HG03432 (cell line): Measurements from ENCODE around the gene MMP8.

Experiments
- ATAC-seq: cut with Tn5 transposase; IDR thresholded peaks from one replicate; pipeline ENCODE4 v1.9.1; 2021; ENCODE audit warnings: mild to moderate bottlenecking, moderate library complexity; ENCODE audit not compliant: unreplicated experiment

MMP8 gene

GRCh38 chr11:102722821-102723220 is 1.9 kb downstream of the MMP8 start:
- ATAC-seq = no peak

- ATAC-seq = no peak
These were observed 5.0 kb downstream of the MMP8 start for GRCh38 chr11:102719620-102720277.

- no peak for ATAC-seq
These were observed 7.5 kb downstream of the MMP8 start for GRCh38 chr11:102717280-102717679.

GRCh38 chr11:102716527-102716926 is 8.2 kb downstream of the MMP8 start:
- peak; percentile 78 for ATAC-seq

GRCh38 chr11:102712137-102712536 is 12.6 kb downstream of the MMP8 start:
- ATAC-seq = no peak

- ATAC-seq = no peak
These were observed 15.4 kb downstream of the MMP8 start for GRCh38 chr11:102709201-102709945.

- ATAC-seq = no peak
These were observed 16.1 kb downstream of the MMP8 start for GRCh38 chr11:102708654-102709053.

GRCh38 chr11:102705626-102706025 is 19.1 kb downstream of the MMP8 start, which contains the start of gene MMP27:
Gene MMP27, minus strand, starts transcription at chr11:102705769. Its CDS starts 55 bp downstream, at chr11:102705714.
- ATAC-seq = no peak

- no peak for ATAC-seq
These were observed 19.9 kb downstream of the MMP8 start for GRCh38 chr11:102704841-102705240.

GRCh38 chr11:102703826-102704493 is 20.8 kb downstream of the MMP8 start:
- no peak for ATAC-seq

- ATAC-seq = no peak
These were observed 29.6 kb downstream of the MMP8 start for GRCh38 chr11:102695201-102695600.

- ATAC-seq = no peak
These were observed 39.0 kb downstream of the MMP8 start for GRCh38 chr11:102685754-102686153.

GRCh38 chr11:102685338-102685737 is 39.4 kb downstream of the MMP8 start:
- no peak for ATAC-seq

GRCh38 chr11:102683277-102683676 is 41.5 kb downstream of the MMP8 start:
- ATAC-seq = no peak

GRCh38 chr11:102680945-102681344 is 43.8 kb downstream of the MMP8 start:
- no peak for ATAC-seq

- no peak for ATAC-seq
These were observed 46.7 kb downstream of the MMP8 start for GRCh38 chr11:102678022-102678421.

- no peak for ATAC-seq
These were observed 48.7 kb downstream of the MMP8 start for GRCh38 chr11:102676084-102676483.

- ATAC-seq = peak; percentile 89
These were observed 55.1 kb downstream of the MMP8 start for GRCh38 chr11:102669664-102670063.

- ATAC-seq = peak; percentile 58
These were observed 58.3 kb downstream of the MMP8 start for GRCh38 chr11:102666331-102666957.

GRCh38 chr11:102664001-102664752 is 60.6 kb downstream of the MMP8 start:
- ATAC-seq = peak; percentile 60

GRCh38 chr11:102662607-102663006 is 62.1 kb downstream of the MMP8 start:
- no peak for ATAC-seq
